Spleen (tissue), 7 donors: ENCODE results near the gene CXXC5.

Source experiments
- POLR2A ChIP-seq, 3 donors: fragments of 450-650 bp; IDR thresholded peaks; one replicate each; pipeline ENCODE4 v1.5.1; 2017; ENCODE audit warnings: antibody characterized with exemption in 3 of 3, mild to moderate bottlenecking in 1 of 3
- POLR2AphosphoS5 ChIP-seq, 3 donors: sonication (generic); formaldehyde crosslinking; IDR thresholded peaks; one replicate each; pipeline ENCODE4 v1.5.1; 2017; ENCODE audit warnings: antibody characterized with exemption in 3 of 3
- TF ChIP-seq, protein P1 (sequence below), 11 experiments: fragments of 200-600 bp in 7 of 11; fragments of 450-650 bp in 4 of 11; sonication (generic) in 4 of 11; IDR thresholded peaks in 8 of 11; conservative IDR thresholded peaks in 3 of 11; 1 replicate in 7 of 11; 2 replicates in 4 of 11; pipeline versions ENCODE4 v1.4.0 to v1.8.0; 2016 to 2021; ENCODE audit warnings: antibody characterized with exemption in 11 of 11, inconsistent platforms in 4 of 11, mild to moderate bottlenecking in 1 of 11
- donor health status: DM: no; HTN: no; CAD: no; lungs with moderate emphysema.
- donor health status: DM: no; HTN: no; CAD: no.
- donor health status: DM: no; HTN: no; CAD: no.

DNA sequence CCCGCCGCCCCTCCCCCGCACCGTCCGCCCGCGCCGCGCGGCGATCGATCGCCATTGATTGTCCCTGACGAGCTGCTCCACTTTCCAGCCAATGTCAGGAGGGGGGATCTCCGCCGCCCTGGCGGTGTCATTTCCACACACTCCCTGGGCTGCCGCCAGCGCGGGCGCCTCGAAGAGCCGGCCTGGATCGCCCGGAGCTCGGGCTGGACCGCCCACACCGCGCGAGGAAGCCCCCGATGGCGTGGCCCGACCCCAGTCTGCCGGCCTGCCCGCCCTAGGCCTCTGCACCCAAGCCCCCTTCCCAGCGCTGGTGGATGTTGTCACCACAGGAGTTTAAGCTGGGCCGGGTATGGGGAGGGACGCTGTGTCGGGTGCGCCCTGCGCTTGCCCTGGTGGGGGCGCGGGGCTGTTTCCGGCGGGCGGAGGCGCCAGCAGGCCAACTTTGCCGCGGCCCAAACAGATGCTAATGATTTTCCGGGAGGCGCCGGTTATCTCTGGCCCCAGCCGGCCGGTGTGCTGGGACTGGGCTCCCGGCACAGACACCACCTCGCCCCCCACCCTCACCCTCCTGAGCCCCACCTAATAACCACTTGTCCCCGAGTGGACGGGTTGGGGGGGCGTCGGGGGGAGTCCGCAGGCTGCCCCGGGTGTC lies 10.6 kb upstream of the CXXC5 start:
- TF ChIP-seq, protein P1, sequence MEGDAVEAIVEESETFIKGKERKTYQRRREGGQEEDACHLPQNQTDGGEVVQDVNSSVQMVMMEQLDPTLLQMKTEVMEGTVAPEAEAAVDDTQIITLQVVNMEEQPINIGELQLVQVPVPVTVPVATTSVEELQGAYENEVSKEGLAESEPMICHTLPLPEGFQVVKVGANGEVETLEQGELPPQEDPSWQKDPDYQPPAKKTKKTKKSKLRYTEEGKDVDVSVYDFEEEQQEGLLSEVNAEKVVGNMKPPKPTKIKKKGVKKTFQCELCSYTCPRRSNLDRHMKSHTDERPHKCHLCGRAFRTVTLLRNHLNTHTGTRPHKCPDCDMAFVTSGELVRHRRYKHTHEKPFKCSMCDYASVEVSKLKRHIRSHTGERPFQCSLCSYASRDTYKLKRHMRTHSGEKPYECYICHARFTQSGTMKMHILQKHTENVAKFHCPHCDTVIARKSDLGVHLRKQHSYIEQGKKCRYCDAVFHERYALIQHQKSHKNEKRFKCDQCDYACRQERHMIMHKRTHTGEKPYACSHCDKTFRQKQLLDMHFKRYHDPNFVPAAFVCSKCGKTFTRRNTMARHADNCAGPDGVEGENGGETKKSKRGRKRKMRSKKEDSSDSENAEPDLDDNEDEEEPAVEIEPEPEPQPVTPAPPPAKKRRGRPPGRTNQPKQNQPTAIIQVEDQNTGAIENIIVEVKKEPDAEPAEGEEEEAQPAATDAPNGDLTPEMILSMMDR (IDR thresholded peaks at IDR 0.05 in 8 of 11, conservative IDR thresholded peaks at IDR 0.05 in 3 of 11), result peak in 7 of 11 experiments; percentile 20 to 51 (median 36)
- TF ChIP-seq POLR2A (IDR thresholded peaks at IDR 0.05), result peak in 1 of 3 donors; percentile 28
- TF ChIP-seq POLR2AphosphoS5 (IDR thresholded peaks at IDR 0.05), result peak; percentile 70 to 86 (median 79)
